Fibroblast of lung (primary cell): ENCODE results near the gene CGNL1.

ENCODE experiments used
- CTCF ChIP-seq, 2 donors: IDR thresholded peaks in 1 of 2; conservative IDR thresholded peaks in 1 of 2; 1 replicate in 1 of 2; 2 replicates in 1 of 2; pipeline ENCODE4 v1.5.1; 2011 to 2012; ENCODE audit warnings: low read length in 2 of 2, control low read depth in 1 of 2, inconsistent platforms in 1 of 2, low read depth in 1 of 2, mild to moderate bottlenecking in 1 of 2
- EZH2 ChIP-seq: IDR thresholded peaks from 2 replicates; pipeline ENCODE4 v1.5.1; 2012; ENCODE audit warnings: low read length, control low read depth, mild to moderate bottlenecking; ENCODE audit errors: missing control alignments

- TF ChIP-seq EZH2 (no peak), CTCF (conservative IDR thresholded peaks at IDR 0.05 in 1 of 2, IDR thresholded peaks at IDR 0.05 in 1 of 2; ENCODE audit: low read depth in 1 of 2, low read length in 2 of 2) (no peak)
Observed at GRCh38 chr15:57470543-57470942, 94.2 kb downstream of the CGNL1 start.
